Activated B cell treated with CpG ODN at 0.5 μM for 24 hours (primary cell): Measurements from ENCODE around the gene CGB8. TPM values are rescaled to one million over a fixed set of nuclear protein-coding genes. Genes with fewer than 3 reads are reported as not detected.
"Not testable (repeated sequence)": the region's sequence is repeated elsewhere in the genome, so short reads cannot be mapped to it uniquely, and the experiment has no call there.

Experiments used
- ATAC-seq: fragments of 200-7000 bp; cut with Tn5 transposase; one replicate; pipeline ENCODE4 v1.10.0; 2021; ENCODE audit warnings: low read depth, mild to moderate bottlenecking, moderate library complexity
- CTCF ChIA-PET: fragments of 350-600 bp; sonication (Branson Sonifier 250); formaldehyde crosslinking; loops from one replicate; lab custom pipeline; 2021; ENCODE audit warnings: antibody characterized with exemption; lab: Charles Lee
- POLR2A ChIA-PET: fragments of 350-600 bp; sonication (Branson Sonifier 250); formaldehyde crosslinking; loops from one replicate; lab custom pipeline; 2021; ENCODE audit warnings: antibody characterized with exemption; lab: Charles Lee
- DNase-seq: peaks from one replicate; pipeline ENCODE4 v3.0.0; 2022
- H3K27ac Mint-ChIP-seq: one replicate; pipeline ENCODE4 v1.8.0; 2020; ENCODE audit warnings: mixed read lengths
- H3K27me3 Mint-ChIP-seq: one replicate; pipeline ENCODE4 v1.8.0; 2021; ENCODE audit warnings: mixed read lengths
- H3K36me3 Mint-ChIP-seq: one replicate; pipeline ENCODE4 v1.8.0; 2021; ENCODE audit warnings: low read depth, mixed read lengths
- H3K4me1 Mint-ChIP-seq: one replicate; pipeline ENCODE4 v1.8.0; 2021; ENCODE audit warnings: mixed read lengths
- H3K4me3 Mint-ChIP-seq: one replicate; pipeline ENCODE4 v1.8.0; 2020; ENCODE audit warnings: mild to moderate bottlenecking, mixed read lengths
- H3K9me3 Mint-ChIP-seq: one replicate; pipeline ENCODE4 v1.8.0; 2020; ENCODE audit warnings: mixed read lengths
- CTCF ChIP-seq: fragments of 200-600 bp; IDR thresholded peaks from one replicate; pipeline ENCODE4 v1.8.0; 2022; ENCODE audit warnings: antibody characterized with exemption, mild to moderate bottlenecking
- intact Hi-C: fragments of 100-400 bp; cut with micrococcal nuclease; formaldehyde crosslinking; loops from one replicate; pipeline ENCODE4 v1.15.1; 2024
- total RNA-seq: library from RNA; stranded (reverse); gene quantifications from 2 replicates; pipeline ENCODE4 v1.2.3, GENCODE V29; 2022

CGB8 gene
- total RNA-seq, 1 donor from 2014 or later: not detected

- ATAC-seq: no peak
These were observed 6.7 kb downstream of the CGB8 start for GRCh38 chr19:49042177-49042576.

GRCh38 chr19:49039736-49040135 lies 9.2 kb downstream of the CGB8 start:
- CTCF ChIA-PET, H3K27me3 Mint-ChIP-seq, DNase-seq, H3K27ac Mint-ChIP-seq, H3K4me1 Mint-ChIP-seq, H3K36me3 Mint-ChIP-seq, ATAC-seq, H3K4me3 Mint-ChIP-seq, intact Hi-C loops, POLR2A ChIA-PET, H3K9me3 Mint-ChIP-seq: not testable (repeated sequence)

More at GRCh38 chr19:49042177-49042576, 6.7 kb downstream of the CGB8 start:
- no peaks in the 10 kb centered on the region for H3K4me1 Mint-ChIP-seq
- H3K4me3 Mint-ChIP-seq: no peak overlapping the region
- TF ChIP-seq CTCF: no peak
- H3K9me3 Mint-ChIP-seq: no peaks in the 10 kb centered on the region
- no peaks in the 10 kb centered on the region for H3K36me3 Mint-ChIP-seq
- peaks cover 6% of the 10 kb centered on the region for H3K27me3 Mint-ChIP-seq
- ChIA-PET CTCF (no interaction called here), POLR2A (no interaction called here)
- DNase-seq: no peak
- intact Hi-C loops: no loop called here
- no peak overlapping the region for H3K27ac Mint-ChIP-seq

GRCh38 chr19:49038557-49039276 lies 10.2 kb downstream of the CGB8 start:
- POLR2A ChIA-PET, H3K36me3 Mint-ChIP-seq, H3K4me3 Mint-ChIP-seq, DNase-seq, H3K27ac Mint-ChIP-seq, ATAC-seq, H3K4me1 Mint-ChIP-seq, H3K9me3 Mint-ChIP-seq, intact Hi-C loops, H3K27me3 Mint-ChIP-seq: not testable (repeated sequence)
- CTCF ChIA-PET: interaction anchor here (0.6 kb wide), 1 partner anchor 37 kb away, joined by 3 read pairs; no protein-coding TSS in a partner anchor

- H3K27me3 Mint-ChIP-seq, H3K27ac Mint-ChIP-seq, intact Hi-C loops, H3K4me1 Mint-ChIP-seq, POLR2A ChIA-PET, ATAC-seq, H3K4me3 Mint-ChIP-seq, DNase-seq, H3K36me3 Mint-ChIP-seq, H3K9me3 Mint-ChIP-seq: not testable (repeated sequence)
- CTCF ChIA-PET: interaction anchor here (0.6 kb wide), 1 partner anchor 36 kb away, joined by 3 read pairs; no protein-coding TSS in a partner anchor
These were observed 10.8 kb downstream of the CGB8 start for GRCh38 chr19:49038111-49038510.

- intact Hi-C loops, H3K27me3 Mint-ChIP-seq, POLR2A ChIA-PET, H3K4me1 Mint-ChIP-seq, CTCF ChIA-PET, H3K9me3 Mint-ChIP-seq, H3K27ac Mint-ChIP-seq, DNase-seq, H3K36me3 Mint-ChIP-seq, H3K4me3 Mint-ChIP-seq, ATAC-seq: not testable (repeated sequence)
These were observed 12.1 kb downstream of the CGB8 start, which contains the start of gene CGB1 for GRCh38 chr19:49036815-49037214. Gene CGB1, minus strand, starts transcription at chr19:49036895. Its CDS starts 184 bp downstream, at chr19:49036711.

- H3K36me3 Mint-ChIP-seq, DNase-seq, H3K27ac Mint-ChIP-seq, CTCF ChIA-PET, H3K4me1 Mint-ChIP-seq, intact Hi-C loops, H3K4me3 Mint-ChIP-seq, H3K9me3 Mint-ChIP-seq, POLR2A ChIA-PET, H3K27me3 Mint-ChIP-seq: not testable (repeated sequence)
- ATAC-seq: peak; percentile 25
These were observed 17.1 kb downstream of the CGB8 start, which contains the start of gene CGB2 for GRCh38 chr19:49031642-49032301. Gene CGB2, plus strand, starts transcription at chr19:49031890. Its CDS starts 206 bp downstream, at chr19:49032096.

- POLR2A ChIA-PET, CTCF ChIA-PET, H3K36me3 Mint-ChIP-seq, intact Hi-C loops, ATAC-seq, H3K4me3 Mint-ChIP-seq, H3K4me1 Mint-ChIP-seq, DNase-seq, H3K9me3 Mint-ChIP-seq, H3K27me3 Mint-ChIP-seq, H3K27ac Mint-ChIP-seq: not testable (repeated sequence)
These were observed 18.6 kb downstream of the CGB8 start for GRCh38 chr19:49030323-49030722.

- H3K9me3 Mint-ChIP-seq, POLR2A ChIA-PET, ATAC-seq, H3K4me1 Mint-ChIP-seq, CTCF ChIA-PET, DNase-seq, intact Hi-C loops, H3K27me3 Mint-ChIP-seq, H3K36me3 Mint-ChIP-seq, H3K4me3 Mint-ChIP-seq, H3K27ac Mint-ChIP-seq: not testable (repeated sequence)
These were observed 19.2 kb downstream of the CGB8 start for GRCh38 chr19:49029749-49030148.

- DNase-seq, H3K36me3 Mint-ChIP-seq, H3K27ac Mint-ChIP-seq, POLR2A ChIA-PET, H3K9me3 Mint-ChIP-seq, H3K4me1 Mint-ChIP-seq, ATAC-seq, intact Hi-C loops, H3K27me3 Mint-ChIP-seq, H3K4me3 Mint-ChIP-seq, CTCF ChIA-PET: not testable (repeated sequence)
These were observed 20.2 kb downstream of the CGB8 start for GRCh38 chr19:49028686-49029085.

GRCh38 chr19:49025599-49025998 lies 23.3 kb downstream of the CGB8 start:
- H3K4me3 Mint-ChIP-seq, H3K9me3 Mint-ChIP-seq, ATAC-seq, H3K27me3 Mint-ChIP-seq, H3K36me3 Mint-ChIP-seq, H3K4me1 Mint-ChIP-seq, intact Hi-C loops, CTCF ChIA-PET, POLR2A ChIA-PET, DNase-seq, H3K27ac Mint-ChIP-seq: not testable (repeated sequence)

GRCh38 chr19:49025088-49025487 lies 23.8 kb downstream of the CGB8 start:
- DNase-seq, CTCF ChIA-PET, intact Hi-C loops, H3K4me3 Mint-ChIP-seq, POLR2A ChIA-PET, H3K36me3 Mint-ChIP-seq, H3K9me3 Mint-ChIP-seq, H3K27ac Mint-ChIP-seq, ATAC-seq, H3K27me3 Mint-ChIP-seq: not testable (repeated sequence)
- peaks cover 14% of the 10 kb centered on the region for H3K4me1 Mint-ChIP-seq
